ENCODE measurements around the gene MAGEA8. TPM values are rescaled to one million over a fixed set of nuclear protein-coding genes. Genes with fewer than 3 reads are reported as not detected.
"Not testable (repeated sequence)": the region's sequence is repeated elsewhere in the genome, so short reads cannot be mapped to it uniquely, and the experiment has no call there.

The MAGEA8 gene
- total and polyA plus RNA-seq, 2 experiments from 2014 or later, result 0.34 TPM; not detected in 1

- not testable (repeated sequence) for DNase-seq (ENCODE audit: low read depth in 1 of 2, low spot score in 1 of 2); H3K27ac ChIP-seq; H3K9me3 ChIP-seq (ENCODE audit: low read depth); H3K27me3 ChIP-seq; H3K4me1 ChIP-seq (ENCODE audit: low read depth); H3K4me3 ChIP-seq; H3K36me3 ChIP-seq
These were observed 46.9 kb downstream of the MAGEA8 start for GRCh38 chrX:149927964-149928258.

- not testable (repeated sequence) for H3K36me3 ChIP-seq; DNase-seq (ENCODE audit: low read depth in 1 of 2, low spot score in 1 of 2); H3K27me3 ChIP-seq; H3K27ac ChIP-seq; H3K4me3 ChIP-seq; H3K4me1 ChIP-seq (ENCODE audit: low read depth); H3K9me3 ChIP-seq (ENCODE audit: low read depth)
These were observed 47.7 kb downstream of the MAGEA8 start for GRCh38 chrX:149928635-149929034.

- not testable (repeated sequence) for H3K9me3 ChIP-seq (ENCODE audit: low read depth); H3K27me3 ChIP-seq; H3K4me1 ChIP-seq (ENCODE audit: low read depth); H3K4me3 ChIP-seq; H3K27ac ChIP-seq; H3K36me3 ChIP-seq; DNase-seq (ENCODE audit: low read depth in 1 of 2, low spot score in 1 of 2)
These were observed 48.4 kb downstream of the MAGEA8 start, which contains the start of gene HSFX4 for GRCh38 chrX:149929400-149929799. HSFX4 (plus strand) TSS chrX:149929573; CDS start chrX:149929645, 72 bp downstream.

- not testable (repeated sequence) for H3K36me3 ChIP-seq; H3K9me3 ChIP-seq (ENCODE audit: low read depth); H3K27ac ChIP-seq; H3K4me3 ChIP-seq; H3K27me3 ChIP-seq; H3K4me1 ChIP-seq (ENCODE audit: low read depth); DNase-seq (ENCODE audit: low read depth in 1 of 2, low spot score in 1 of 2)
These were observed 50.4 kb downstream of the MAGEA8 start for GRCh38 chrX:149931355-149931754.

GRCh38 chrX:149932150-149932549 lies 51.2 kb downstream of the MAGEA8 start:
- H3K9me3 ChIP-seq (ENCODE audit: low read depth); H3K4me3 ChIP-seq; H3K27me3 ChIP-seq; H3K27ac ChIP-seq; H3K4me1 ChIP-seq (ENCODE audit: low read depth); DNase-seq (ENCODE audit: low read depth in 1 of 2, low spot score in 1 of 2); H3K36me3 ChIP-seq: not testable (repeated sequence)

GRCh38 chrX:149932970-149933369 lies 52.0 kb downstream of the MAGEA8 start:
- not testable (repeated sequence) for DNase-seq (ENCODE audit: low read depth in 1 of 2, low spot score in 1 of 2); H3K27me3 ChIP-seq; H3K36me3 ChIP-seq; H3K27ac ChIP-seq; H3K4me3 ChIP-seq; H3K9me3 ChIP-seq (ENCODE audit: low read depth); H3K4me1 ChIP-seq (ENCODE audit: low read depth)

- not testable (repeated sequence) for DNase-seq (ENCODE audit: low read depth in 1 of 2, low spot score in 1 of 2); H3K9me3 ChIP-seq (ENCODE audit: low read depth); H3K36me3 ChIP-seq; H3K4me1 ChIP-seq (ENCODE audit: low read depth); H3K4me3 ChIP-seq; H3K27me3 ChIP-seq; H3K27ac ChIP-seq
These were observed 52.6 kb downstream of the MAGEA8 start for GRCh38 chrX:149933547-149933946.

Other genes starting within 250 kb of the MAGEA8 start
- gene TMEM185A, start 249.4 kb upstream of the MAGEA8 start, total RNA-seq, result 55.5 and 107 TPM in 2 replicates
- 62.5 and 84.3 TPM in 2 replicates for gene TMEM185A, start 249.4 kb upstream of the MAGEA8 start, polyA plus RNA-seq
- gene MAGEA11, start 169.1 kb upstream of the MAGEA8 start, total RNA-seq, result not detected in 2 replicates
- not detected in 2 replicates for gene MAGEA11, start 169.1 kb upstream of the MAGEA8 start, polyA plus RNA-seq
- gene HSFX1, start 107.1 kb upstream of the MAGEA8 start, total RNA-seq, result 4.0 and 5.2 TPM in 2 replicates
- 2.6 and 3.5 TPM in 2 replicates for gene HSFX1, start 107.1 kb upstream of the MAGEA8 start, polyA plus RNA-seq
- gene MAGEA9, start 99.3 kb upstream of the MAGEA8 start, total RNA-seq, result not detected in 2 replicates
- gene MAGEA9, start 99.3 kb upstream of the MAGEA8 start, polyA plus RNA-seq, result not detected in 2 replicates
- not detected in 2 replicates for gene HSFX4, start 48.4 kb downstream of the MAGEA8 start, total RNA-seq
- gene HSFX4, start 48.4 kb downstream of the MAGEA8 start, polyA plus RNA-seq, result not detected in 2 replicates
- 24.7 and 26.2 TPM in 2 replicates for gene EOLA2, start 57.3 kb downstream of the MAGEA8 start, total RNA-seq
- gene EOLA2, start 57.3 kb downstream of the MAGEA8 start, polyA plus RNA-seq, result 36.4 and 40.2 TPM in 2 replicates